ENCODE measurements around the gene KCNQ1OT1. TPM values are rescaled to one million over a fixed set of nuclear protein-coding genes. Genes with fewer than 3 reads are reported as not detected.
A peak's percentile ranks its signal among the peaks of the same experiment; 100 is the strongest.

KCNQ1OT1 gene
- total and polyA plus RNA-seq, 9 of the 15 experiments (the other 6 are each of a cell fraction or from before 2014, with no cell fraction given), result 0.04 to 2.3 (median 0.74) TPM

DNA sequence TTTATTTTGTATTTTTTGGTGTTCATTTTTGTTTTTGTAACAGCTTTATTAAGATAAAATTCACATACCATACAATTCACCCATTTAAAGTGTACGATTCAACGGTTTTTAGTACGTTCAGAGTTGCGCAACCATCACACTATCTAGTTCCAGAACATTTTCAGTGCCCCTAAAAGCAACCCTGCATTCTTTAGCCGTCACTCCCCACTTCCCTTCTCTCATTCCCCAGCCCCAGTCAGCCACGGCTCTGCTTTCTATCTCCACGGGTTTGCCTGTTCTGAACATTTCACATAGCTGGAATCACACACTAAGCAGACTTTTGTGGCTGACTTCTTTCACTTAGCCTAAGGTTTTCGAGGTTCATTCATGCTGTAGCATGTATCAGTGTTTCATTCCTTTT is 9.6 kb upstream of the KCNQ1OT1 start:
- intact Hi-C loops (cut with micrococcal nuclease), result no loop called here
- FAIRE-seq, result no peak
- 18% methylated on average over 8 of the region's 8 CpGs for WGBS (ENCODE audit: insufficient coverage, low coverage, missing lambda C conversion rate)
- no peak for TF ChIP-seq ZNF3 (CRISPR knock-in tag; IDR thresholded peaks at IDR 0.05)
- TF ChIP-seq CEBPB (tag; IDR thresholded peaks at IDR 0.05), result peak; percentile 98
- TF ChIP-seq TRIM24 (IDR thresholded peaks at IDR 0.05), result peak; percentile 33 to 40; a peak in 3 of 4 replicates
- no peak for TF ChIP-seq MEF2A (IDR thresholded peaks at IDR 0.05; ENCODE audit: control insufficient read depth, low read depth, low read length)
- no peak for TF ChIP-seq HES1 (IDR thresholded peaks at IDR 0.05; ENCODE audit: low read depth)
- no peak for TF ChIP-seq XRCC3 (IDR thresholded peaks at IDR 0.05)
- peak; percentile 67 for TF ChIP-seq CEBPG (CRISPR knock-in tag; IDR thresholded peaks at IDR 0.05)
- peak; percentile 75 to 93 for TF ChIP-seq CEBPG (tag; conservative IDR thresholded peaks at IDR 0.05 in 1 of 2, IDR thresholded peaks at IDR 0.05 in 1 of 2)
- TF ChIP-seq, protein P1, sequence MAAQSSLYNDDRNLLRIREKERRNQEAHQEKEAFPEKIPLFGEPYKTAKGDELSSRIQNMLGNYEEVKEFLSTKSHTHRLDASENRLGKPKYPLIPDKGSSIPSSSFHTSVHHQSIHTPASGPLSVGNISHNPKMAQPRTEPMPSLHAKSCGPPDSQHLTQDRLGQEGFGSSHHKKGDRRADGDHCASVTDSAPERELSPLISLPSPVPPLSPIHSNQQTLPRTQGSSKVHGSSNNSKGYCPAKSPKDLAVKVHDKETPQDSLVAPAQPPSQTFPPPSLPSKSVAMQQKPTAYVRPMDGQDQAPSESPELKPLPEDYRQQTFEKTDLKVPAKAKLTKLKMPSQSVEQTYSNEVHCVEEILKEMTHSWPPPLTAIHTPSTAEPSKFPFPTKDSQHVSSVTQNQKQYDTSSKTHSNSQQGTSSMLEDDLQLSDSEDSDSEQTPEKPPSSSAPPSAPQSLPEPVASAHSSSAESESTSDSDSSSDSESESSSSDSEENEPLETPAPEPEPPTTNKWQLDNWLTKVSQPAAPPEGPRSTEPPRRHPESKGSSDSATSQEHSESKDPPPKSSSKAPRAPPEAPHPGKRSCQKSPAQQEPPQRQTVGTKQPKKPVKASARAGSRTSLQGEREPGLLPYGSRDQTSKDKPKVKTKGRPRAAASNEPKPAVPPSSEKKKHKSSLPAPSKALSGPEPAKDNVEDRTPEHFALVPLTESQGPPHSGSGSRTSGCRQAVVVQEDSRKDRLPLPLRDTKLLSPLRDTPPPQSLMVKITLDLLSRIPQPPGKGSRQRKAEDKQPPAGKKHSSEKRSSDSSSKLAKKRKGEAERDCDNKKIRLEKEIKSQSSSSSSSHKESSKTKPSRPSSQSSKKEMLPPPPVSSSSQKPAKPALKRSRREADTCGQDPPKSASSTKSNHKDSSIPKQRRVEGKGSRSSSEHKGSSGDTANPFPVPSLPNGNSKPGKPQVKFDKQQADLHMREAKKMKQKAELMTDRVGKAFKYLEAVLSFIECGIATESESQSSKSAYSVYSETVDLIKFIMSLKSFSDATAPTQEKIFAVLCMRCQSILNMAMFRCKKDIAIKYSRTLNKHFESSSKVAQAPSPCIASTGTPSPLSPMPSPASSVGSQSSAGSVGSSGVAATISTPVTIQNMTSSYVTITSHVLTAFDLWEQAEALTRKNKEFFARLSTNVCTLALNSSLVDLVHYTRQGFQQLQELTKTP (IDR thresholded peaks at IDR 0.05; ENCODE audit: low read depth in 1 of 2, partially characterized antibody in 2 of 2), result no peak
- TF ChIP-seq SPI1 (IDR thresholded peaks at IDR 0.05; ENCODE audit: borderline replicate concordance, low read depth, low read length), result peak; percentile 52; the same call in 1 of the 2 replicates
- no peak for TF ChIP-seq HINFP (tag; conservative IDR thresholded peaks at IDR 0.05; ENCODE audit: low read depth)
- TF ChIP-seq, protein P2, sequence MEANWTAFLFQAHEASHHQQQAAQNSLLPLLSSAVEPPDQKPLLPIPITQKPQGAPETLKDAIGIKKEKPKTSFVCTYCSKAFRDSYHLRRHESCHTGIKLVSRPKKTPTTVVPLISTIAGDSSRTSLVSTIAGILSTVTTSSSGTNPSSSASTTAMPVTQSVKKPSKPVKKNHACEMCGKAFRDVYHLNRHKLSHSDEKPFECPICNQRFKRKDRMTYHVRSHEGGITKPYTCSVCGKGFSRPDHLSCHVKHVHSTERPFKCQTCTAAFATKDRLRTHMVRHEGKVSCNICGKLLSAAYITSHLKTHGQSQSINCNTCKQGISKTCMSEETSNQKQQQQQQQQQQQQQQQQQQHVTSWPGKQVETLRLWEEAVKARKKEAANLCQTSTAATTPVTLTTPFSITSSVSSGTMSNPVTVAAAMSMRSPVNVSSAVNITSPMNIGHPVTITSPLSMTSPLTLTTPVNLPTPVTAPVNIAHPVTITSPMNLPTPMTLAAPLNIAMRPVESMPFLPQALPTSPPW (CRISPR knock-in tag; IDR thresholded peaks at IDR 0.05), result peak; percentile 17; the same call in 1 of the 2 replicates
- no peak for TF ChIP-seq SIN3B (IDR thresholded peaks at IDR 0.05; ENCODE audit: low read depth)

More for the DNA sequence above, 9.6 kb upstream of the KCNQ1OT1 start:
- Histone ChIP-seq H3K27me3 (ENCODE audit: control insufficient read depth in 2 of 2, insufficient read depth in 2 of 2, low read length in 2 of 2) (peaks cover 0 to 21% of the 10 kb centered on the region in 2 experiments; a peak in 2 of 5 replicates), H3K4me1 (replicated peaks in 1 of 2; ENCODE audit: control insufficient read depth in 2 of 2, insufficient read depth in 2 of 2, low read length in 2 of 2) (peaks cover 0 to 12% of the 10 kb centered on the region in 2 experiments; a peak in 3 of 5 replicates), H2AFZ (ENCODE audit: low read depth, low read length) (peak overlapping the region; percentile 67), H3K36me3 (ENCODE audit: control insufficient read depth, insufficient read depth, low read length) (no peaks in the 10 kb centered on the region), H3K9me1 (ENCODE audit: control insufficient read depth, insufficient read depth, low read length) (no peaks in the 10 kb centered on the region), H3K4me3 (no peak overlapping the region), H3K4me2 (ENCODE audit: insufficient read depth, low read length) (peak overlapping the region; percentile 28; the same call in 1 of the 2 replicates), H3K79me2 (ENCODE audit: control insufficient read depth, insufficient read depth, low read length) (no peaks in the 10 kb centered on the region), H3K27ac (ENCODE audit: extremely low read depth, low read depth, low read length) (no peak overlapping the region), H4K20me1 (replicated peaks; ENCODE audit: control insufficient read depth, insufficient read depth, low read length) (no peaks in the 10 kb centered on the region), H3K9ac (ENCODE audit: insufficient read depth in 1 of 2, low read depth in 2 of 2, low read length in 2 of 2) (no peak overlapping the region), H3K9me3 (replicated peaks; ENCODE audit: control insufficient read depth, insufficient read depth, low read depth, low read length) (no peaks in the 10 kb centered on the region; the same call in 1 of the 2 replicates)
- in situ Hi-C loops (cut with MboI), result no loop called here
- no peak; the same call in 2 of the 3 replicates for ATAC-seq
- no TSS peak for BruUV-seq (replicated peaks)
- no peak for DNase-seq (ENCODE audit: extremely low read depth in 1 of 4, low spot score in 3 of 4)
- POLR2A ChIA-PET, result interaction anchor here (1.6 kb wide), 1 partner anchor 10 kb away, joined by 4 read pairs; the partner anchor contains the start of gene KCNQ1OT1
- CTCF ChIA-PET (ENCODE audit: low intra/inter-chr PET ratio), result no interaction called here
